ENCODE data around the gene EMC1. TPM values are rescaled to one million over a fixed set of nuclear protein-coding genes. Genes with fewer than 3 reads are reported as not detected.

The EMC1 gene
- polyA plus RNA-seq, 3 donors: 14.7 to 27.1 (median 18.5) TPM

- H3K9me3 Mint-ChIP-seq: no peaks in the 10 kb centered on the region
- no peak overlapping the region for H3K4me3 ChIP-seq (replicated peaks in 1 of 3; ENCODE audit: low read depth in 2 of 3, low read length in 3 of 3)
- peaks cover 87% of the 10 kb centered on the region for H4K20me1 ChIP-seq (ENCODE audit: insufficient read depth, low read length)
- peaks cover 28% of the 10 kb centered on the region for H3K4me1 Mint-ChIP-seq
- intact Hi-C loops (cut with micrococcal nuclease): loop anchor here in 1 of 2 donors (10.0 kb wide), 1 partner anchor 299 kb away; the partner anchor contains the start of gene ALDH4A1
- no peak for TF ChIP-seq CTCF (IDR thresholded peaks at IDR 0.05)
- peak overlapping the region in 2 of 7 donors; percentile 71 to 90 for H3K27ac Mint-ChIP-seq
- no peak overlapping the region for H2AFZ ChIP-seq (ENCODE audit: insufficient read depth, low read depth, low read length, poor library complexity, severe bottlenecking)
- no peak overlapping the region for H3K4me2 ChIP-seq (replicated peaks; ENCODE audit: extremely low read depth, low read length, poor library complexity, severe bottlenecking)
- H3K27me3 ChIP-seq (ENCODE audit: control insufficient read depth in 2 of 2, insufficient read depth in 2 of 2, low read length in 2 of 2): no peaks in the 10 kb centered on the region
- H3K4me1 ChIP-seq (ENCODE audit: control insufficient read depth in 1 of 2, insufficient read depth in 2 of 2, low read length in 2 of 2): peaks cover 13 to 22% of the 10 kb centered on the region in 2 donors
- peaks cover 30 to 43% of the 10 kb centered on the region in 2 donors for H3K36me3 Mint-ChIP-seq
- peaks cover 0 to 2% (median 0%) of the 10 kb centered on the region in 3 donors for H3K27me3 Mint-ChIP-seq (ENCODE audit: low read depth in 3 of 3)
- no peaks in the 10 kb centered on the region for H3K9me3 ChIP-seq (replicated peaks in 1 of 2; ENCODE audit: control insufficient read depth in 1 of 2, insufficient read depth in 1 of 2, low read length in 2 of 2)
- H3K9ac ChIP-seq (ENCODE audit: insufficient read depth, low read length, poor library complexity, severe bottlenecking): no peak overlapping the region
- DNase-seq: no peak
- no CpG with 5 or more reads among the region's 2 CpGs for WGBS (ENCODE audit: insufficient coverage)
- peaks cover 88% of the 10 kb centered on the region for H3K79me2 ChIP-seq (ENCODE audit: insufficient read depth, low read length)
- peaks cover 33 to 39% of the 10 kb centered on the region in 2 donors for H3K36me3 ChIP-seq (replicated peaks in 1 of 2; ENCODE audit: control insufficient read depth in 1 of 2, insufficient read depth in 2 of 2, low read length in 2 of 2)
- no peak overlapping the region for H3K4me3 Mint-ChIP-seq
- peak overlapping the region in 1 of 2 donors; percentile 64 for H3K27ac ChIP-seq (ENCODE audit: low read depth in 1 of 2, low read length in 2 of 2)
These were observed 47.9 kb downstream of the EMC1 start for GRCh38 chr1:19203440-19203839.

- WGBS (ENCODE audit: insufficient coverage): 77% methylated on average over 3 of the region's 3 CpGs
- TF ChIP-seq CTCF (IDR thresholded peaks at IDR 0.05): no peak
- H3K36me3 Mint-ChIP-seq: peaks cover 39 to 54% of the 10 kb centered on the region in 2 donors
- no peaks in the 10 kb centered on the region for H3K9me3 Mint-ChIP-seq
- no peak overlapping the region for H3K4me2 ChIP-seq (replicated peaks; ENCODE audit: extremely low read depth, low read length, poor library complexity, severe bottlenecking)
- H3K4me3 ChIP-seq (replicated peaks in 1 of 3; ENCODE audit: low read depth in 2 of 3, low read length in 3 of 3): no peak overlapping the region
- H3K27ac Mint-ChIP-seq: peak overlapping the region in 2 of 7 donors; percentile 19 to 22
- H3K9me3 ChIP-seq (replicated peaks in 1 of 2; ENCODE audit: control insufficient read depth in 1 of 2, insufficient read depth in 1 of 2, low read length in 2 of 2): no peaks in the 10 kb centered on the region
- no peaks in the 10 kb centered on the region for H3K27me3 ChIP-seq (ENCODE audit: control insufficient read depth in 2 of 2, insufficient read depth in 2 of 2, low read length in 2 of 2)
- peak overlapping the region in 1 of 2 donors; percentile 4 for H3K27ac ChIP-seq (ENCODE audit: low read depth in 1 of 2, low read length in 2 of 2)
- peaks cover 20% of the 10 kb centered on the region for H3K4me1 Mint-ChIP-seq
- DNase-seq: no peak
- H3K4me1 ChIP-seq (ENCODE audit: control insufficient read depth in 1 of 2, insufficient read depth in 2 of 2, low read length in 2 of 2): peaks cover 13 to 16% of the 10 kb centered on the region in 2 donors
- intact Hi-C loops (cut with micrococcal nuclease): loop anchor here in 1 of 2 donors (10.0 kb wide), 1 partner anchor 298 kb away; the partner anchor contains the start of gene ALDH4A1
- no peak overlapping the region for H3K9ac ChIP-seq (ENCODE audit: insufficient read depth, low read length, poor library complexity, severe bottlenecking)
- H3K79me2 ChIP-seq (ENCODE audit: insufficient read depth, low read length): peaks cover 78% of the 10 kb centered on the region
- no peak overlapping the region for H3K4me3 Mint-ChIP-seq
- peaks cover 43 to 49% of the 10 kb centered on the region in 2 donors for H3K36me3 ChIP-seq (replicated peaks in 1 of 2; ENCODE audit: control insufficient read depth in 1 of 2, insufficient read depth in 2 of 2, low read length in 2 of 2)
- peaks cover 0 to 2% (median 0%) of the 10 kb centered on the region in 3 donors for H3K27me3 Mint-ChIP-seq (ENCODE audit: low read depth in 3 of 3)
- H4K20me1 ChIP-seq (ENCODE audit: insufficient read depth, low read length): peaks cover 80% of the 10 kb centered on the region
- H2AFZ ChIP-seq (ENCODE audit: insufficient read depth, low read depth, low read length, poor library complexity, severe bottlenecking): no peak overlapping the region
These were observed 48.9 kb downstream of the EMC1 start for GRCh38 chr1:19202396-19202795.

All from CD14-positive monocyte (primary cell).